Head of caudate nucleus (tissue), 42 donors: ENCODE measurements around the gene AKAP13.
A peak's percentile ranks its signal among the peaks of the same experiment; 100 is the strongest.

Experiments used
- DNase-seq, 42 donors: peaks; one replicate each; pipeline versions ENCODE4 v3.0.0 to v3.0.0-alpha.2; 2020 to 2021; ENCODE audit warnings: mixed read lengths in 7 of 42
- intact Hi-C: fragments of 100-400 bp; cut with DNase I; formaldehyde crosslinking; loops from one replicate; pipeline ENCODE4 v1.15.0; 2022

The AKAP13 gene

DNA sequence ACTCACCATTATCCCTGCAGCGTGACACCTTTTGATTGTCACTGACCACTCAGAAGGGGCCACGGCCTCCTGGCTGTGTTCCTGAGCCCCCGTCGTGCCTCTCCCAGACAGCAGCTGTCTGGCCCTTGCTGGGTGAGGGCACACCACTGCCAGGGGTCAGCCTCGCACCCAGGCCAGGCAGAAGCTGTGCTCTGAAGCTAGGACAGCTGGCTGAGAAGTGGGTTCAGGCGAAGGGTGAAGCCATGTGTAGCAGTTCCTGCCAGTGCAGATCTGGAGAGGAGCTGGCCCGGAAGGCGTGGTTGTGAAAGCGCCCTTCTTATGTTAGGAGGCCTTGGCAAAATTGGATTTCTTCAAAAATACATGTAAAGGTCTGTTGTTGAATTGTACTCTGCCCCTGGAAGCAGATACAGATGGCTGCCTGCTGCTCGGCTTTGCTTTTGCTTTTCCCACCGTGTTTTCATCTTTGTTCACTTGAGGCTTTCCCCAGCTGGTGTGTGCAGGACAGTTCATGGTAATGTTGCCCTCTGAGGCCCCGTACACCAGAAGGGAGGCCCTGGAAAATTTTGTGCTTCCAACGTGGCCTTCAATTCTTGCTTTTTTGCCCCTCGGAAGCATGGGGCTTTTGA, 365.2 kb downstream of the AKAP13 start:
- peak in 2 of 42 donors; percentile 7 to 15 for DNase-seq
- intact Hi-C loops, result no loop called here

DNA sequence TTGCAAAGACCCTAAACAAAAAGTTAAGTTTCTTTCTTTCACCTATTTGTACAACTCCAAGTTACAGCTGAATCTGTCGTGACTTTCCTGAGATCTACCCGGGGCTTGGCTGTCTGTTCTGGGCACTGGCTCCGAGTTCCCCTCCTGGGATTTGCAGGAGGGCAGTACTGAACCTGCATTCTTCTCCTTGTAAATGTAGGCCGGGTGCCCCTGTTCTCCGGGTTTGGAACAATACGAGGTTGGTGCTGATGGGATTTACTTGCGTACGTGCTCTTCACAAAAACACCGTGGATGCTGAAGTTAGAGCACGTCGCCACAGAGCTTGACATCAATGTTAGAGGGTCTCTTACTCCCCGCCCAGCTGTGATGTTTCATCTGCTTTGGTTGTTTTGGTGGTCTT, 366.2 kb downstream of the AKAP13 start:
- intact Hi-C loops, result no loop called here
- DNase-seq, result peak in 3 of 42 donors; percentile 7 to 14 (median 12)

DNA sequence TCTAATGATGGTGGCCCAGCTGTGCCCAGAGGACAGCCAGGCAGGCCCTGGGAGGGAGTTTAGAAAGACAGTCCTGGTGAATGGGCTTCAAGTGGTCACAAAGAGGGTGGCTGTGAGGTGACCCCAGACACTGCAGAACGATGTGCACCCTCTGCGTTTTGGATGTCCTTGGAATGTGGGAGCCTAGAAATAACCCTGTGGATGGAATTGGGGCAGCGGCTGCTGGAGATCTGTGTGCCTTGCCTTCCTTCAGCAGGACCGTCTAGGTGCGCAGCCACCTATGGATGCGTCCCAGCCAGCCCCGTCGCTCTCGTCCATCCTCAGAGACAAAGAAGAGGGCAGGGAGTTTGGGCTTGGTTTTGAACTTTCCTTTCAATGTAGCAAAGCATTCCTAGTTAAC, 367.8 kb downstream of the AKAP13 start:
- intact Hi-C loops, result no loop called here
- DNase-seq, result peak in 6 of 42 donors; percentile 0 to 27 (median 10)

DNA sequence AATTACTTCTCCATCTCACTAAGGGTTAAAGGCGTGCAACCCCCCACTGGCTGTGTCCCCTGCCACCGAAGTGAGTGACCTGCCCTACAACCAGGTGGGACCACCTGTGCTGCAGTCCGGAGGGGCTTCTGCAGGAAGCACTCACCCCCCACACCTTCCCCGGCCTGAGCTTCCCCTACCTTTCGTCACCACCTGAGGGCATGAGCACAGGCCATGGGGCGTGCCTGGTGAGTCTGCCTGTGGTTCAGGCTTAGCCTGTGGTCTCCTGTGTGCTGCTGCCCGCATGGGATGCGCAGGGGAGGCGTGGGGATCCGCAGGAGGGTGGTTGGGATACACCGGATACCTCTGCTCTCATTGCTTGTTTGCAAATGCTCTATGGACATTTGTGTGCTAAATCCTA, 368.3 kb downstream of the AKAP13 start:
- intact Hi-C loops, result no loop called here
- DNase-seq, result peak in 9 of 42 donors; percentile 0 to 37 (median 13)

DNA sequence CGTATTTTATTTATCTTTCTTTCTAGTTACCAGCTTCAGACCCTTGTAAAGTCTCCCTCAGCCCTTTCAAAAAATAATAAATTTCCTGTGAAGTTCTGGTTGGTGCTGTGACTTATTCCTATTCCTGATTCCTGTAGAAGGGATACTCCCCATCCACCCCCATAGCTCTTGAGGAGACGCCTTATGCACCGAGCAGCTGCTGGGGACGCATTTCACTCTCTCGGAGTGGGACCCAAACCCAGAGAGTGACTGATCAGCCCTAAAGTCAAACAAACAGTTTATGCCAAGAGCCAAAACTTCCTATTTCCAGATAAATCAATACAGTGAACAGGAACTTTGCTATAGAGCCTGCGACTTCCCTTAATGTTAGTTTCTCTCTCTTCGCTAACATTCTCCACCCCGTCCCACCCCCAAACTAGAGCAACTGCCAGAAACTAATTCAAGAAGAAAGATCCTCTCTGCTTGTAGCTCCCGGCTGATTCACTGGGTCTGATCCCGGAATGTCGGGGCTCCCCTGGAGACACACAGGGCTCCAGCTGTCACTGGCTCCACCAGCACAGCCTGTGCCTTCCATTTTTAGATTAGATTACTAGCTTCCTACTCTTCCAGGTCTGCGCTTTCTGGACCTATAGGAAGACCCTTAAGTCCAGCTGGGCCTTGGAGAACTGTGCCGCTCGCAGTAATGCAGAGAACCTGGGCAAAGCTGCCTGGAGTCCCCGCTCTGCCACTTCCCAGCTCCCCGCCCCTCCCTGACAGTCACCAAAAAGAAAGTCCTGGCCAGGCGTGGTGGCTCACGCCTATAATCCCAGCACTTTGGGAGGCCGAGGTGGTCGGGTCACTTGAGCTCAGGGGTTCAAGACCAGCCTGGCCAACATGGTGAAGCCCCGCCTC, 369.1 kb downstream of the AKAP13 start:
- peak in 31 of 42 donors; percentile 27 to 88 (median 65) for DNase-seq
- intact Hi-C loops, result no loop called here

DNA sequence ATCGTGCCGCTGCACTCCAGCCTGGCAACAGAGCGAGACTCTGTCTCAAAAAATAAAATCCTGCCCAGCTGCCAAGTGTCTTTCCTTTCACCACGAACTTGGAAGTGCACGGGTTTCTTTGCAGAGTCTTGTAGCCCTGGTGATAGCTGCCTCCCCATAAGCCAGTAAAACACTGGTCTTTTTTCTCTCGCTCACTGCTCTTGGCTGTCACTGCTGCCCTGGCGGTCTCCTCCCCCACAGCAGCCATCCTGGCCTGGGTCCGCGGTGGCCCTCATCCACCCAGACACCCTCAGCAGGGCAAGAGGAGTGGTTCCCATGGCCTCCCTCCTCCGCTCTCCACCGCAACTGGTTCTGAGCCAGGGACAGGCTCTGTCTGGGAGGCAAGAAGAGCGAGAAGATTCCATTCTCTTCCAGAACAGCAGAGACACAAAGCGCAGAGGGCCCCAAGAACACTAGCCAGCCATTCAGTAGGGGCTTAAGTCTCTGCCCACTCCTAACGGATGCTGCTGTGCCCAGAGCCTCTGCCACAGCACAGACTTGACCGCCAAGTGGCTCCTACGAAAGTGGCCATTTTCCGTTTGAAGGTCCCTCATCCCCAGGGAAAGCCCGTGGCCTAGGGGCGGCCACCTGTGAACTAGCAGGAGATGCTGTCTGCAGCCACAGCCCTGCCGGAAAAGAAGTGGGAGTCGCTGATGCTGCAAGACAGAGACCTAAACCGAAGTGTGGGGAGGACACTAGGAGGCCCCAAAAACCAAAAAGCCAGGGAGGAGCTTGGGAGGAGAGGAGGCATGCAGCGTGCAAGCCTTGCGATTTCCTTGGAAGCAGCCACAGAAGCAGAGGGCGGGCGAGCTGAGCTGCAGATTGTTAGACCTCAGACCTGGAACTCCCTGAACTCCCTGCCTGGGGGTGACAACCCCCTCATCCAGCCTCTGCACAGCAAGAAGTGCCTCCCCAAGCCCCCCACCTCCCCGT, 370.2 kb downstream of the AKAP13 start:
- intact Hi-C loops, result no loop called here
- peak in 34 of 42 donors; percentile 24 to 86 (median 68) for DNase-seq

DNA sequence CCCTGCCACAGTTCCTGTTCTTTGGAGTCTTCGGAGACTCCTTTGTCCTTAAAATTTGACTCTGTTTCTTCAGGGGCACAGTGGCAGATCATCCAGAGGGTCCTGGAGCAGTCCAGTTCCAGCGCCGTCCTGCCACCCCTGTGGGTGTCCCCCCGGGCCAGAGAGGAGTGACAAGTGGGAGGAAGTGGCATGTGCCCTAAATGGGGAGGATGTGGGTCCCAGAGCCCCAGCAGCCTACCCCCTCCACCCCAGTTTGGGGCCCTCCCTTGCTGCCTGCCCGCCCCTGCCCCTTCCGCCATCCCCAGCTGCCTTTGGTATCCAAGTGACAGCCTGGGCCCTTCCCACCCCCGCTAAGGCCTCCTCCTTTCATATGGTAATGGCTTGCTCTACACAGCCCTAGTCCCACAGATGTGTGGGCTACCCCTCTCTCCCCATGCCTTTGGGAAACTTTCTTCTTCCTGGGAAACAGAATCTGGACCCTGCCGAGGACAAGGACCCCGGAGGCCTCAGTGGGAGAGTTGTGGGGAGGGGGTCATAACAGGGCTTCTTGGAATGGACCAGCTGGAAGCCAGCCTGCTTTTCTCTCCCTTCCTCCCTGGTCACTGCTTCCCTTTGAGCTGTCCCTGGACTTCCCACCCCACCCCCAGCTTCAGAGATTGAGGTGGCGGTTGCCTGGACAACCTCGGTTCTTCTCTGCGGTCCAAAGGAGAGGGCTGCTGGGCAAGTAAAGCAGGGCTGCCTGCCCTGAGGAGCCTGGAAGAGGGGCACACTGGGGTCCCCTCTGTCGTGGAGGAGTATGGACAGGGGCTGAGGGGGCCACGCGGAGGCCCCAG, 371.1 kb downstream of the AKAP13 start:
- DNase-seq, result peak in 28 of 42 donors; percentile 12 to 81 (median 58)
- intact Hi-C loops, result no loop called here

DNA sequence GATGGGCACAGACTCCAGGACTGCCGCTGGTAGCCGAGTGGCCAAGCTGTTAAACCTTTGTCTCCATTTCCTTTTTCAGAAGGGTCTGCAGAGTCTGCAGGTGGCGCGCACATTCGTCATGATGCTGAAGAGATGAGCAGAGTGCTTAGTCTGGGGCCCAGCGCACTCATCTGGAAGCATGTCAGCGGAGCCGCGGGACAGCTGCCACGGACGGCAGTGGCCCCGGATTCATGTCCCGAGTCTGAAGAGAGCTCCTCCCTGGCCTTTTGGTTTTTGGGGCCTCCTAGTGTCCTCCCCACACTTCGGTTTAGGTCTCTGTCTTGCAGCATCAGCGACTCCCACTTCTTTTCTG, 371.7 kb downstream of the AKAP13 start:
- DNase-seq, result peak in 9 of 42 donors; percentile 9 to 45 (median 17)
- intact Hi-C loops, result no loop called here

DNA sequence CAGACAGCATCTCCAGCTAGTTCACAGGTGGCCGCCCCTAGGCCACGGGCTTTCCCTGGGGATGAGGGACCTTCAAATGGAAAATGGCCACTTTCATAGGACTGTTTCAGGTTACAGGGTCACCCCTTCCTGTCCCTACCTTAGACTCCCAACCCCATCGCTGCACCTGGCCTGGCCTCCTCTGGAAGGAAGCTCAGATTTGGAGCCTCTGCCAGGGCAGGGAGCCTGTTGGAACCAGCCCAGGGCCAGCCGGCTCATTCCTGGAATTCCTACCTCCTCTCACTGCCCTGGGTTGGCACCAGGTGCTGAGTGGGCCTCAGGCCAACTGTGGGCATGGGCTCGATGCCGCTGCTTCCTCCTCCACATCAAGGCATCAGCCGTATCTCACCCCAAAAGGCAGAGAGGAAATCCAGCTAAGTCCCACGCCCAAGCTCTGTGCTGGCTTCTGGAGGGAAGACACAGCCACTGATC, 372.1 kb downstream of the AKAP13 start:
- DNase-seq, result peak in 13 of 42 donors; percentile 4 to 60 (median 24)
- intact Hi-C loops, result no loop called here

DNA sequence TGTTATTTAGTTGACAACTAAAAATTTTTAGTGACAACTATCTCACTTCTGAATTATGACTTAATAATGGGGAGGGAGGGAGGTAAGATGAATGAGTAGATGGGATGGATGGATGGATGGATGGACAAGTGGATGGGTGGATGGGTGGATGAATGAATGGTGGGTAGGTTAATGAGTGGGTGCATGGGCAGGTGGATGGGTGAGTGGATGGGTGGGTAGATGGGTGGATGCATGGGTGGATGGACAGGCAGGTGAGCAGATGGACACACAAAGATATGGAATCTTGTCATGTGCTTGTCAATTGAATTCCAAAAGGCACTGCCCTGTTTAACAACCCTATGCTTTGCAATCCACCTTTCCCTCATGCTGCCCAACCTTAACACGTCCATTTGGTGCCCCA, 372.9 kb downstream of the AKAP13 start:
- DNase-seq, result peak in 5 of 42 donors; percentile 1 to 9 (median 2)
- intact Hi-C loops, result no loop called here

DNA sequence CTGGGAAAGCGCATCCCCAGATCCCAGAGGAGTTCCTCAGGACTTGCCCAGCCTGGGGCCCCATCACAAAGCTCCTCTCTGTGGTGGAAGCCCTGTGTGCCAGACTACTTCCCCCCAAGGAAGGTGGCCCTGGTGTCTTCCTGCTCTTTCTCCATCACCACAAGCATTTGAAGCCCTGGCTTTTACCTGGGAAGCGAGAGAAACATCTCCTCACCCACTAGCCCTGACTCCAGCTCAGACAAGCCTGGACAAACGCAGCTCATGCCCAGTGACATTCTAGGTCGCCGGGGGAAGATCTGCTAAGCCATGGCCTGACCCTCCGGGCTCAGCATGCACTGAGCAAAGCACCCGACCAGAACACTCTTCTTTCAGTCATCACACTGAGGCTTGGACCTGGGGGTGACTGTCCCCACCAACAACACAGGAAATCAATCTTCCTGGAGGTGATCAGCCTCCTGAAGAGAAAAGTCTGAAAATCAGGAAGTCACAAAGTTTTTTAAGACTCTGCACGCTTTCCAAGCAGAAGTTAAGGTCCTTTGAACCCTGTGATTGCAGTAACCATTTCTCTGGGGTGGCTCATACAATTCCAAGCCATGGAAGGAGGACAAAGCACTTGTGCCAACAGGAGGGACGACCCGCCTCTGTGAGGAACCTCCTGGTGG, 373.5 kb downstream of the AKAP13 start:
- DNase-seq, result peak in 10 of 42 donors; percentile 0 to 30 (median 8)
- intact Hi-C loops, result no loop called here

DNA sequence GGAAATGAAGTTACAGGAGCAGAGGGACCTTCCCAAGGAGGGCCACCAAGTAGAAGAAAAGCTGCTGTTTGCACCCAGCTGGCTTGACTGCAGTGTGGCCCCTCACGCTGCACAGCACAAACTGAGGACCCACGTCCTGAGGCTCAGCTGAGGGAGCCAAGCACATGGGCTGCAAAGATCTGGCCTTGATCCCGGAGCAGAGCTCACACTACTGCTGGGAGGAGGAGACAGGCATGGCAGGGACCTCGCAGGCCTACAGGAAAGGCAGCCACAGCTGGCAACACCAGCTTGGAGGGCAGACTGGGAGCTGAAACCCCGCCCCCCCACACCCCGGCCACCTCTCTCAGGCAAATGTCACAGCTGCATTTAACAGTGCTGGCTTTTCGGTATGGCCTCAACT, 374.6 kb downstream of the AKAP13 start:
- DNase-seq, result peak in 14 of 42 donors; percentile 12 to 57 (median 43)
- intact Hi-C loops, result no loop called here

DNA sequence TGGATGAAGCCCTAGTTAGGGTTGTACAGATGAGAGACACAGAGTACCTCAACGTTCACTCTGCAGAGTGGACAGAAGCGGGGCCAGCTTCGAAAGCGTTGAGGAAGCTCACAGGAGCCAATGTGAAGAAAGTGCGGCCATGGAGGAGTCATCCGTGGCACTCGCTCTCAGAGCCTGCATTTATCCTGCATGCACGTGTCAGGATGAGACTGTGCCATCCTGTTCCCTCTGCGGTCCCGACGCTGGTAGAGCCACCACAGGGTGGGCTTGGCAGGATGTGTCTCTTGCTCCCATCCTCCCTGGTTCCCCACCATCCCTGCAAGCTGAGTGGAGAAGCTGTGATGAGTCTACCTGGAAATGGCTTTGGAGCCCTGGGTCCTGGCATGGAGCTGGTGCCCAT, 375.1 kb downstream of the AKAP13 start:
- intact Hi-C loops, result no loop called here
- DNase-seq, result peak in 9 of 42 donors; percentile 1 to 19 (median 10)

DNA sequence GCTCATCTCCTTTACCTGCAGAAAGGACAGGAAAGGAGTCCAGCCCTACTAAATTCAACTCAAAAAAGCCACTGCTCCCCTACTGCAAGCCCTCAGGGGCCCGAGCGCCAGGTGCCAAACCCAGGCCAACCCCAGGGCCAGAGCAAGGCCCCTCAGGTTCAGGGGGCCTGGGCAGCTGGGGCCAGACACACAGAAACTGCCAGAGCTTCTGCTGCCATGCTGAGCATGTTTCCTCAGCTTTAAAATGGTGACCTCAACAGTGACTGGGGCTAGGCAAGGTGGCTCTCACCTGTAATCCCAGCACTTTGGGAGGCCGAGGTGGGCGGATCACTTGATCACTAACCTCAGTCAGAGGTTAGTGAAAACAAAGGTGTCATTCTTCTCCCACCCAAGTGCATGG, 375.5 kb downstream of the AKAP13 start:
- intact Hi-C loops, result no loop called here
- DNase-seq, result peak in 6 of 42 donors; percentile 2 to 15 (median 6)

DNA sequence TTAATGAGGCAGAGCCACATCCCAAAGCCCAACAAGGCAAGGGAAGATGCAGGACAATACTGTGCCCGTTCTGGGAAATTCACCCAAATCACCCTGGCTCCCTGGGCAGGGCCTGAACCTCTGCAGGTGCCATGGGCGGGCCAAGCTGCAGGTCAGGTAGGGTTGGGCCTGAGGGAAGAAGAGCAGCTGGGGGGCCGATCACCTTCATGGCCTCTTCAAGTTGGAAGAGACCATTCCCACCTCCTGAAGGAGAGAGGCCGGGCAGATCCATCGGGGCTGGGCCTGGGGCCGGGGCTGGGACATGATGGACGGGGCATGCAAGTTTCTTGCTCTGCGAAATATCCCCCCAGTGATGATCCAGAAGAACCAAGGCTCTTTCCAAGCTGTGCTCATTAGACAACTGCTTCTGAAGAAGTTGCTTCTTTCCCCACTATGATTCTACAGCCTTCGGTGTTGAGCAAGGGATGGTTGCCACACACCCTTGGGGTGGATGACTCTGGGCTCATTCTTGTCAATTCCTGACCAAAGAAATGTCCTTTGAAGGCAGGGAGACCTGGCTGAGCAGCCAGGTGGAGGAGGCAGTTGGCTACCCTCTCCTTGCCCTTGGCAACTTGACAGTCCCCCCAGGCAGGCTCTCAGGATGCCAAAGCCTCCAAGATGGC, 376.1 kb downstream of the AKAP13 start:
- DNase-seq, result peak in 5 of 42 donors; percentile 1 to 22 (median 13)
- intact Hi-C loops, result no loop called here

DNA sequence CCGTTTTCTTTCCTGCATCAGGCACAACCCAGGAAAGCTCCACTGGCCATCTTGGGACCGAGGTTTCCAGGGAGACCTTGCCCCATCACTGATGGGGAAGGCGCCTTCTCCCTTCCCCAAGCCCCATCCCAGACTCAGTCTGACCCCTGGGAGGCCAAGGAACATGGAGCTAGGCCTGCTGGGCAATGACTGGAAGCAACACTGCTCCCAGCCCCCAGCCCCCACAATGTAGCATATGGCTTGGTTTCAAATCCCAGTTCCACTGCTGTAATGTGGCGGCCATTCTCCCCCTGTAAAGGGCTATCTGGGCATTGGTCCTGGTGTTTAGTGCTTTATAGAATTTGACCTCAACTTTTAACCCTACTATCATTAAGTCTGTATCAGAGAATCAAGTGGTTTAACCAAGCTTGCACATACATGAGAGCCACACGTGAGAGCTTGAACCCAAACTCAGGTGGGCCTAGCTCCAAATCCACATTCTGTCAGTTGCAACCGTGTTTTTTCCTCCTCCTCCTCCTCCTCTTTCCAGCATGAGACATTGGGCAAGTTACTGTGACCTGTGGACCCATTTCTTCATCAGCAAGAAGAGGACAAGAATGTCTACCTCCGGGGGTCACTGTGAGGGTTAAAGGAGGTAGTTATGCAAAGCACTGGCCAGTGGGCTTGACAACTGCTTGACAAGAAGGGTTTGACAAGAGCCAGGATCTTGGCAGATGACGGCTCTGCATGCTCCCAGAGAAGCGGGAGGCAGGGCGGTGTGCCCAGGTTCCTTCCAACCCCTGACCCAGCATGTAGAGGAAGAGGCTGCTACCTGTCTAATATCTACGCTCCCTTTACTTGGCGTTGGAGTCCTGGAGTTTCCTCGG, 376.9 kb downstream of the AKAP13 start:
- peak in 4 of 42 donors; percentile 1 to 16 (median 10) for DNase-seq
- intact Hi-C loops, result no loop called here
